ENCODE measurements around the gene SARDH. TPM values are rescaled to one million over a fixed set of nuclear protein-coding genes. Genes with fewer than 3 reads are reported as not detected.
A peak's percentile ranks its signal among the peaks of the same experiment; 100 is the strongest.
"Not testable (repeated sequence)": the region's sequence is repeated elsewhere in the genome, so short reads cannot be mapped to it uniquely, and the experiment has no call there.

SARDH gene
- total and polyA plus RNA-seq, 8 donors, result 8.9 to 43.3 (median 20.5) TPM

- H3K36me3 ChIP-seq, result no peaks in the 10 kb centered on the region
- no peak overlapping the region for H3K4me3 ChIP-seq
- DNase-seq (no peak), ATAC-seq (no peak), FAIRE-seq (no peak)
- no peak for TF ChIP-seq CTCF (IDR thresholded peaks at IDR 0.05)
- WGBS, 2 donors, result 67 to 75% methylated on average over 3 of the region's 3 CpGs
- intact Hi-C loops (cut with DNase I), result no loop called here
- no peaks in the 10 kb centered on the region for H3K27me3 ChIP-seq
- no peaks in the 10 kb centered on the region for H3K9me3 ChIP-seq
- no peaks in the 10 kb centered on the region for H3K4me1 ChIP-seq
- no peak overlapping the region for H3K27ac ChIP-seq
Measured at GRCh38 chr9:133627341-133627740, 110.8 kb downstream of the SARDH start.

GRCh38 chr9:133626008-133626407 is 112.1 kb downstream of the SARDH start:
- ATAC-seq; H3K4me1 ChIP-seq; H3K27ac ChIP-seq; H3K27me3 ChIP-seq; DNase-seq; intact Hi-C loops (cut with DNase I); H3K36me3 ChIP-seq; H3K9me3 ChIP-seq; H3K4me3 ChIP-seq; FAIRE-seq: not testable (repeated sequence)

DNA sequence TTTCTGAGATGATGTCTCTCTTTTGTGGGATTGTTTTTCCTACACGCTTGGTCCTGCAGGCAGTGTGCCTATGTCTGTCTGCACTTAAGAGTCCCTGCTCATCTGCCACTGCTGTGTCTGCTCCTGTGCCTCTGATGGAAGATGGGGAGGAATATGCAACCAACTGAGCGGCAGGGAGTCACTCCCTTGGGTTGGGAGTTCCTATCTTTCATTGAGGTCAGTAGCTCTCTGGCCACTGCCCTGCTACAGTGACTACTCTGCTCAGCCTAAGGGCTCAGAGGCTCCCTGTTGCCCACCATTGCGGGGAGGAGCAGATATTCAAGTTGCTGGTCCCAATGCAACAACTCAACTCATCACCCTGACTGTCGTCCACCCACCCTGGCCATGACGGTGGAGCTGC is 115.6 kb downstream of the SARDH start:
- TF ChIP-seq CTCF (IDR thresholded peaks at IDR 0.05), result no peak
- no peaks in the 10 kb centered on the region for H3K4me1 ChIP-seq
- WGBS, 2 donors, result 35 to 65% methylated on average over 5 of the region's 5 CpGs
- H3K36me3 ChIP-seq, result no peaks in the 10 kb centered on the region
- FAIRE-seq (no peak), ATAC-seq (no peak), DNase-seq (no peak)
- no peak overlapping the region for H3K4me3 ChIP-seq
- no peaks in the 10 kb centered on the region for H3K9me3 ChIP-seq
- no peaks in the 10 kb centered on the region for H3K27me3 ChIP-seq
- H3K27ac ChIP-seq, result no peak overlapping the region
- intact Hi-C loops (cut with DNase I), result no loop called here

GRCh38 chr9:133621725-133622267 is 116.4 kb downstream of the SARDH start:
- no peaks in the 10 kb centered on the region for H3K36me3 ChIP-seq
- intact Hi-C loops (cut with DNase I), result no loop called here
- H3K27me3 ChIP-seq, result peaks cover 0 to 2% (median 0%) of the 10 kb centered on the region in 4 donors
- ATAC-seq (no peak), FAIRE-seq (no peak), DNase-seq (no peak)
- WGBS, 2 donors, result 52 to 60% methylated on average over 11 of the region's 11 CpGs
- no peaks in the 10 kb centered on the region for H3K9me3 ChIP-seq
- no peak overlapping the region for H3K4me3 ChIP-seq
- no peak overlapping the region for H3K27ac ChIP-seq
- H3K4me1 ChIP-seq, result no peaks in the 10 kb centered on the region
- no peak for TF ChIP-seq CTCF (IDR thresholded peaks at IDR 0.05)

DNA sequence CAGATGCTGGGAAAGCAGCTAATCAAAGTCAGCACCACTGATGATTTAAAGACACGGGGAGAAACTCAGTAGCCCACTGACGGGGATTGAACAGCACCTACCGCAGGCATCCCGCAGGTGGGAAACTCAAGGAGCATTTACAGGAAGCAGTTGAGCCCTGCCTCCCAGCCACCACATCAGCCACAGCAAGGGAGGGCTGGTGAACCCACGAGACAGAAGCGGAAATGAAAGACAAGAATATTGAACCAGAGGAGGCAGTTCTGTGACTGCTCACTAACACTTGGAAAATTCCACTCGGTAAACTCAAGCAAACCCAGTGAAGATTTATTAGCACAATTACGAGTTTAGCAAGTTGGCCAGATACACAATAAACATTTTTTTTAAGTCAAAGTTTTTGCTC is 118.4 kb downstream of the SARDH start:
- no peak overlapping the region for H3K27ac ChIP-seq
- H3K4me1 ChIP-seq, result no peaks in the 10 kb centered on the region
- H3K27me3 ChIP-seq, result peaks cover 0 to 4% (median 0%) of the 10 kb centered on the region in 4 donors
- H3K4me3 ChIP-seq, result no peak overlapping the region
- no peak for TF ChIP-seq CTCF (IDR thresholded peaks at IDR 0.05)
- FAIRE-seq, result no peak
- ATAC-seq, result peak in 3 of 4 donors; percentile 40 to 69 (median 56)
- intact Hi-C loops (cut with DNase I), result no loop called here
- no peaks in the 10 kb centered on the region for H3K36me3 ChIP-seq
- WGBS, 2 donors, result 11 to 15% methylated on average over 8 of the region's 8 CpGs
- no peaks in the 10 kb centered on the region for H3K9me3 ChIP-seq
- no peak for DNase-seq

Measured in pancreas (tissue), 10 donors.